A549 (cell line): Measurements from ENCODE around the gene ACYP2. TPM values are rescaled to one million over a fixed set of nuclear protein-coding genes. Genes with fewer than 3 reads are reported as not detected.

ENCODE experiments used
- ATAC-seq, 2 experiments: fragments of 200-7000 bp in 1 of 2; fragments of >200 bp in 1 of 2; cut with Nextera tagmentation in 1 of 2; cut with Tn5 transposase in 1 of 2; 3 replicates each; pipeline versions ENCODE4 v1.8.0 to v1.9.1; 2018 to 2020; ENCODE audit warnings: mild to moderate bottlenecking in 1 of 2, moderate library complexity in 1 of 2
- CTCF ChIA-PET: fragments of 300-600 bp; sonication (Branson Sonifier 250); formaldehyde crosslinking; extraction: SDS; loops from one replicate; lab custom pipeline; 2021; ENCODE audit warnings: antibody characterized with exemption, inconsistent platforms; lab: Yijun Ruan, JAX
- POLR2A ChIA-PET: fragments of 350-600 bp; formaldehyde crosslinking; extraction: SDS; loops from one replicate; lab custom pipeline; 2021; ENCODE audit warnings: antibody characterized with exemption, inconsistent platforms; lab: Yijun Ruan, JAX
- DNase-seq, 2 experiments: peaks; one replicate each; pipeline versions ENCODE4 v3.0.0 to v3.0.0-alpha.2; 2011 to 2016; ENCODE audit warnings: low read depth in 1 of 2, low spot score in 1 of 2
- FAIRE-seq: peaks from 2 replicates; lab custom pipeline; 2011; peaks lifted over from hg19 to GRCh38; lab: Jason Lieb, UNC
- H3K27ac ChIP-seq, 2 experiments: fragments of >200 bp; sonication (Bioruptor Twin); formaldehyde crosslinking; 3 replicates each; pipeline ENCODE4 v1.5.1; 2016 to 2017
- H3K4me1 ChIP-seq: fragments of >200 bp; sonication (Bioruptor Twin); formaldehyde crosslinking; 3 replicates; pipeline ENCODE4 v1.6.1; 2016
- H3K4me2 ChIP-seq: fragments of >200 bp; sonication (Bioruptor Twin); formaldehyde crosslinking; 3 replicates; pipeline ENCODE4 v1.6.1; 2016
- H3K4me3 ChIP-seq: fragments of >200 bp; sonication (Bioruptor Twin); formaldehyde crosslinking; 3 replicates; pipeline ENCODE4 v1.5.1; 2016
- H3K9me3 ChIP-seq: fragments of >200 bp; sonication (Bioruptor Twin); formaldehyde crosslinking; 3 replicates; pipeline ENCODE4 v1.6.1; 2016
- BHLHE40 ChIP-seq: IDR thresholded peaks from 2 replicates; pipeline ENCODE4 v1.6.1; 2012; ENCODE audit warnings: low read depth, low read length, inconsistent platforms
- CBX8 ChIP-seq: fragments of 200-600 bp; sonication (generic); IDR thresholded peaks from 2 replicates; pipeline ENCODE4 v1.6.1; 2016
- CHD2 ChIP-seq: fragments of 150-350 bp; IDR thresholded peaks from 2 replicates; pipeline ENCODE4 v1.6.1; 2014; ENCODE audit warnings: low read length; ENCODE audit not compliant: partially characterized antibody
- EHF ChIP-seq: fragments of 250-450 bp; sonication (Bioruptor Pico); IDR thresholded peaks from 2 replicates; pipeline ENCODE4 v1.5.0; 2020; ENCODE audit warnings: mild to moderate bottlenecking
- HDAC2 ChIP-seq: fragments of 200-600 bp; sonication (generic); IDR thresholded peaks from 2 replicates; pipeline ENCODE4 v1.6.1; 2016
- HOXA7 ChIP-seq: fragments of 250-450 bp; sonication (Bioruptor Pico); IDR thresholded peaks from 2 replicates; pipeline ENCODE4 v1.5.0; 2020; ENCODE audit warnings: mild to moderate bottlenecking, moderate library complexity
- HOXB13 ChIP-seq: fragments of 250-450 bp; sonication (Bioruptor Pico); IDR thresholded peaks from 2 replicates; pipeline ENCODE4 v1.5.0; 2020; ENCODE audit warnings: low read depth, mild to moderate bottlenecking, moderate library complexity
- MAZ ChIP-seq: fragments of 150-350 bp; IDR thresholded peaks from 2 replicates; pipeline ENCODE4 v1.6.1; 2014; ENCODE audit warnings: antibody characterized with exemption, low read depth, low read length, borderline replicate concordance
- MYC ChIP-seq: IDR thresholded peaks from 2 replicates; pipeline ENCODE4 v1.6.1; 2012; ENCODE audit warnings: mild to moderate bottlenecking, inconsistent platforms, low read length, improper control_type of control experiment, borderline replicate concordance
- RAD21 ChIP-seq, 2 experiments: fragments of >200 bp in 1 of 2; sonication (Bioruptor Twin) in 1 of 2; formaldehyde crosslinking in 1 of 2; IDR thresholded peaks in 1 of 2; conservative IDR thresholded peaks in 1 of 2; 2 replicates in 1 of 2; 3 replicates in 1 of 2; pipeline ENCODE4 v1.6.1; 2012 to 2018; ENCODE audit warnings: inconsistent platforms in 1 of 2
- RNF2 ChIP-seq: fragments of 200-600 bp; sonication (generic); IDR thresholded peaks from 2 replicates; pipeline ENCODE4 v1.6.1; 2016; ENCODE audit warnings: low read depth, mild to moderate bottlenecking, antibody characterized with exemption, moderate library complexity, borderline replicate concordance
- SMC3 ChIP-seq: fragments of >200 bp; sonication (Bioruptor Twin); formaldehyde crosslinking; IDR thresholded peaks from 3 replicates; pipeline ENCODE4 v1.6.1; 2018; ENCODE audit warnings: inconsistent platforms
- SREBF2 ChIP-seq: fragments of 450-650 bp; IDR thresholded peaks from 2 replicates; pipeline ENCODE4 v1.6.1; 2014; ENCODE audit warnings: mild to moderate bottlenecking, moderate library complexity
- TFCP2L1 ChIP-seq: fragments of 250-450 bp; sonication (Bioruptor Pico); IDR thresholded peaks from 2 replicates; pipeline ENCODE4 v1.5.0; 2021; ENCODE audit warnings: mild to moderate bottlenecking
- ZFP36 ChIP-seq: fragments of 450-650 bp; IDR thresholded peaks from 2 replicates; pipeline ENCODE4 v1.6.1; 2014; ENCODE audit warnings: borderline replicate concordance; ENCODE audit not compliant: partially characterized antibody
- ZNF302 ChIP-seq: fragments of 250-450 bp; sonication (Bioruptor Pico); IDR thresholded peaks from 2 replicates; pipeline ENCODE4 v1.9.0; 2021; ENCODE audit warnings: inconsistent platforms, mild to moderate bottlenecking, moderate library complexity
- ZSCAN20 ChIP-seq: fragments of 250-450 bp; sonication (Bioruptor Pico); IDR thresholded peaks from 2 replicates; pipeline ENCODE4 v1.8.0; 2022; ENCODE audit warnings: mild to moderate bottlenecking, moderate library complexity
- WGBS: methylation state at CpG from one replicate; pipeline ENCODE4 v1.1.6; 2017; ENCODE audit errors: missing lambda C conversion rate; 5-methylcytosine and 5-hydroxymethylcytosine counted together
- polyA plus RNA-seq, 4 experiments: library from polyadenylated mRNA; depleted of rRNA in 3 of 4; stranded (reverse); fragments of >200 nt; fragmentation: RNase III in 1 of 4; extraction: RNeasy Plus Mini Kit Qiagen cat#74134 plus additional on column Dnase treatment in 1 of 4; gene quantifications; 2 replicates in 3 of 4; 3 replicates in 1 of 4; pipeline ENCODE4 v1.2.3, GENCODE V29; 2011 to 2017
- TF ChIP-seq, protein P1 (sequence below): fragments of 250-450 bp; sonication (Bioruptor Pico); IDR thresholded peaks from 2 replicates; pipeline ENCODE4 v1.5.0; 2021; ENCODE audit warnings: mild to moderate bottlenecking, moderate library complexity, borderline replicate concordance
- TF ChIP-seq, protein P2 (sequence below): fragments of >200 bp; sonication (Bioruptor Twin); formaldehyde crosslinking; IDR thresholded peaks from 3 replicates; pipeline ENCODE4 v1.6.1; 2016
- TF ChIP-seq, protein P3 (sequence below): IDR thresholded peaks from 2 replicates; pipeline ENCODE4 v1.6.1; 2012
- TF ChIP-seq, protein P4 (sequence below): fragments of 200-600 bp; sonication (generic); IDR thresholded peaks from 2 replicates; pipeline ENCODE4 v1.6.1; 2016; ENCODE audit warnings: antibody characterized with exemption, mild to moderate bottlenecking, moderate library complexity
- TF ChIP-seq, protein P5 (sequence below): fragments of 450-650 bp; IDR thresholded peaks from 2 replicates; pipeline ENCODE4 v1.6.1; 2014; ENCODE audit warnings: antibody characterized with exemption
- TF ChIP-seq, protein P6 (sequence below): fragments of >200 bp; sonication (Bioruptor Twin); formaldehyde crosslinking; IDR thresholded peaks from 2 replicates; pipeline ENCODE4 v1.6.1; 2016
- TF ChIP-seq, protein P7 (sequence below): IDR thresholded peaks from 2 replicates; pipeline ENCODE4 v1.6.1; 2012

Gene ACYP2
- polyA plus RNA-seq, 2 of the 4 experiments (the other 2 are of a cell fraction), result 10.0 to 11.4 TPM

DNA sequence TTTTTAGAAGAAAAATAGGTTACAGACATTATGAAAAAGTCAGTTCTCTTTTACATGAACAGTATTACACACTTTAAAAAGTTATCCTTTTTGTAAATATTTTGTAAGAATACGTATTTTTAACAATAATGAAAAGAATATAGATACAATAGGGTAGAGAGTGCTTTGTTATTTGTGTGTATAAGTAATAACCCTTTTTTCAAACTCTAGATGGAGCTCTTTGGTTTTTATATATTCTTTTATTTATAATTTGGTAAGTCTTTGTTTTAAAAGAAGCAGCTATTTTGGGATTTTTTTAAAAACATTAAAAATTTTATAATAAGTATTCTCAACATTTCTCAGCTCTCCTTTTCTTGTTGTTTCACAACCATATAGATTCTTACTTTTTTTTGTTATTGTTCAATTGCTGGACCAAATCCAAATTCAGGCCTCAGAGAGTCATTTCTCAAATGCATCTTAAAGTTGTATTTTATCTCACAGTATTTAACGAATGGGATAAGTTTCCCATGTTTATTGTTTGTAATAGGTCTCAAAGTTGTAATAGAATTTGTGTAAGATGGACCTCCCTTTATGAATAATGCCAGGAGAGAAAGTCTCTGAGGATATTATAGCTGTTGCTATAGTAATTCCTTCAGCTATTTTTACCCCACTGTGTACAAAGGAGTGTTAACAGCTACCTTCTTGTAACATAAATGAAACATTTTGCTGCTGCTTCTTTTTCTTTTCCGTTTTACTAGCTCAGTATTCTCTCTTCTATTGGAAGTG, 46.4 kb downstream of the ACYP2 start:
- no peak overlapping the region for H3K4me2 ChIP-seq
- DNase-seq (no peak), ATAC-seq (no peak), FAIRE-seq (no peak)
- ChIA-PET CTCF (interaction anchor here (0.6 to 3.3 kb wide), 16 partner anchors 10 to 677 kb away, joined by 3 to 21 read pairs (median 4); no protein-coding TSS in a partner anchor), POLR2A (no interaction called here)
- H3K4me1 ChIP-seq, result no peaks in the 10 kb centered on the region
- H3K27ac ChIP-seq, result no peak overlapping the region
- H3K9me3 ChIP-seq, result no peaks in the 10 kb centered on the region
- H3K4me3 ChIP-seq, result no peak overlapping the region
- TF ChIP-seq MAZ (no peak), HOXA7 (CRISPR knock-in tag) (no peak), TFCP2L1 (CRISPR knock-in tag) (no peak), RAD21 (conservative IDR thresholded peaks at IDR 0.05 in 1 of 2, IDR thresholded peaks at IDR 0.05 in 1 of 2) (peak; percentile 4 to 50; a peak in 3 of 5 replicates), ZNF302 (CRISPR knock-in tag) (no peak), MYC (no peak), ZSCAN20 (CRISPR knock-in tag) (no peak), SMC3 (peak; percentile 44; the same call in 2 of the 3 replicates), CHD2 (no peak), HDAC2 (no peak), HOXB13 (no peak), EHF (CRISPR knock-in tag) (no peak), SREBF2 (no peak)
- TF ChIP-seq, protein P1, sequence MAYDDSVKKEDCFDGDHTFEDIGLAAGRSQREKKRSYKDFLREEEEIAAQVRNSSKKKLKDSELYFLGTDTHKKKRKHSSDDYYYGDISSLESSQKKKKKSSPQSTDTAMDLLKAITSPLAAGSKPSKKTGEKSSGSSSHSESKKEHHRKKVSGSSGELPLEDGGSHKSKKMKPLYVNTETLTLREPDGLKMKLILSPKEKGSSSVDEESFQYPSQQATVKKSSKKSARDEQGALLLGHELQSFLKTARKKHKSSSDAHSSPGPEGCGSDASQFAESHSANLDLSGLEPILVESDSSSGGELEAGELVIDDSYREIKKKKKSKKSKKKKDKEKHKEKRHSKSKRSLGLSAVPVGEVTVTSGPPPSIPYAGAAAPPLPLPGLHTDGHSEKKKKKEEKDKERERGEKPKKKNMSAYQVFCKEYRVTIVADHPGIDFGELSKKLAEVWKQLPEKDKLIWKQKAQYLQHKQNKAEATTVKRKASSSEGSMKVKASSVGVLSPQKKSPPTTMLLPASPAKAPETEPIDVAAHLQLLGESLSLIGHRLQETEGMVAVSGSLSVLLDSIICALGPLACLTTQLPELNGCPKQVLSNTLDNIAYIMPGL (CRISPR knock-in tag), result no peak
- TF ChIP-seq, protein P2, sequence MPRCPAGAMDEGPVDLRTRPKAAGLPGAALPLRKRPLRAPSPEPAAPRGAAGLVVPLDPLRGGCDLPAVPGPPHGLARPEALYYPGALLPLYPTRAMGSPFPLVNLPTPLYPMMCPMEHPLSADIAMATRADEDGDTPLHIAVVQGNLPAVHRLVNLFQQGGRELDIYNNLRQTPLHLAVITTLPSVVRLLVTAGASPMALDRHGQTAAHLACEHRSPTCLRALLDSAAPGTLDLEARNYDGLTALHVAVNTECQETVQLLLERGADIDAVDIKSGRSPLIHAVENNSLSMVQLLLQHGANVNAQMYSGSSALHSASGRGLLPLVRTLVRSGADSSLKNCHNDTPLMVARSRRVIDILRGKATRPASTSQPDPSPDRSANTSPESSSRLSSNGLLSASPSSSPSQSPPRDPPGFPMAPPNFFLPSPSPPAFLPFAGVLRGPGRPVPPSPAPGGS, result no peak
- TF ChIP-seq, protein P3, sequence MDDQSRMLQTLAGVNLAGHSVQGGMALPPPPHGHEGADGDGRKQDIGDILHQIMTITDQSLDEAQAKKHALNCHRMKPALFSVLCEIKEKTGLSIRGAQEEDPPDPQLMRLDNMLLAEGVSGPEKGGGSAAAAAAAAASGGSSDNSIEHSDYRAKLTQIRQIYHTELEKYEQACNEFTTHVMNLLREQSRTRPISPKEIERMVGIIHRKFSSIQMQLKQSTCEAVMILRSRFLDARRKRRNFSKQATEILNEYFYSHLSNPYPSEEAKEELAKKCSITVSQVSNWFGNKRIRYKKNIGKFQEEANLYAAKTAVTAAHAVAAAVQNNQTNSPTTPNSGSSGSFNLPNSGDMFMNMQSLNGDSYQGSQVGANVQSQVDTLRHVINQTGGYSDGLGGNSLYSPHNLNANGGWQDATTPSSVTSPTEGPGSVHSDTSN, result no peak
- TF ChIP-seq, all 56 proteins: peak for 2
- 16% methylated on average over 3 of the region's 3 CpGs for WGBS

DNA sequence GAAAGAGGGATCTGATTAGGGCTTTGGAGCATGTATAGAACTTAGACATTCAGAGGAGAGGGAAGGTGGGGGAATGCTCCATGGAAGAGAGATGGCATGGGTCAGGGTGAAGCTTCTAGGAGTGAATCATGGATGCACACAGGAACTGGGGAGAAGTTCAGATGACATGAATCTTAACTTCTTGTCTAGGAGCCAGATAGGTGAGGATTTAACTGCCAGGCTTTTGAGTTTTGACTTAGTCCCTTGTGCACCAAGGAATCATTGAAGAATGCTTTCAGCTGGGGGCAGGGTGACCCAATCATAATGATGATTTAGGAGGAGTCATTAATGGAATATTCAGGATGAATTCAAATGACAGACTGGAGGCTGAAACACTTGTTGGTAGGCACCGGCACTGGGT, 48.7 kb downstream of the ACYP2 start:
- Histone ChIP-seq H3K4me2 (no peak overlapping the region), H3K4me3 (no peak overlapping the region), H3K4me1 (no peaks in the 10 kb centered on the region), H3K9me3 (no peaks in the 10 kb centered on the region), H3K27ac (no peak overlapping the region)
- CTCF ChIA-PET, result interaction anchor here (0.6 to 0.7 kb wide), 3 partner anchors 34 to 439 kb away, joined by 3 read pairs; no protein-coding TSS in a partner anchor
- 90% methylated on average over 1 of the region's 1 CpG for WGBS
- 0 out of 6 replicates have a peak, but pooled peaks of 1 of the 2 experiments have one; percentile 27 for ATAC-seq
- FAIRE-seq, result no peak
- DNase-seq, result no peak
- POLR2A ChIA-PET, result no interaction called here
- TF ChIP-seq, protein P4, sequence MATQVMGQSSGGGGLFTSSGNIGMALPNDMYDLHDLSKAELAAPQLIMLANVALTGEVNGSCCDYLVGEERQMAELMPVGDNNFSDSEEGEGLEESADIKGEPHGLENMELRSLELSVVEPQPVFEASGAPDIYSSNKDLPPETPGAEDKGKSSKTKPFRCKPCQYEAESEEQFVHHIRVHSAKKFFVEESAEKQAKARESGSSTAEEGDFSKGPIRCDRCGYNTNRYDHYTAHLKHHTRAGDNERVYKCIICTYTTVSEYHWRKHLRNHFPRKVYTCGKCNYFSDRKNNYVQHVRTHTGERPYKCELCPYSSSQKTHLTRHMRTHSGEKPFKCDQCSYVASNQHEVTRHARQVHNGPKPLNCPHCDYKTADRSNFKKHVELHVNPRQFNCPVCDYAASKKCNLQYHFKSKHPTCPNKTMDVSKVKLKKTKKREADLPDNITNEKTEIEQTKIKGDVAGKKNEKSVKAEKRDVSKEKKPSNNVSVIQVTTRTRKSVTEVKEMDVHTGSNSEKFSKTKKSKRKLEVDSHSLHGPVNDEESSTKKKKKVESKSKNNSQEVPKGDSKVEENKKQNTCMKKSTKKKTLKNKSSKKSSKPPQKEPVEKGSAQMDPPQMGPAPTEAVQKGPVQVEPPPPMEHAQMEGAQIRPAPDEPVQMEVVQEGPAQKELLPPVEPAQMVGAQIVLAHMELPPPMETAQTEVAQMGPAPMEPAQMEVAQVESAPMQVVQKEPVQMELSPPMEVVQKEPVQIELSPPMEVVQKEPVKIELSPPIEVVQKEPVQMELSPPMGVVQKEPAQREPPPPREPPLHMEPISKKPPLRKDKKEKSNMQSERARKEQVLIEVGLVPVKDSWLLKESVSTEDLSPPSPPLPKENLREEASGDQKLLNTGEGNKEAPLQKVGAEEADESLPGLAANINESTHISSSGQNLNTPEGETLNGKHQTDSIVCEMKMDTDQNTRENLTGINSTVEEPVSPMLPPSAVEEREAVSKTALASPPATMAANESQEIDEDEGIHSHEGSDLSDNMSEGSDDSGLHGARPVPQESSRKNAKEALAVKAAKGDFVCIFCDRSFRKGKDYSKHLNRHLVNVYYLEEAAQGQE, result no peak
- TF ChIP-seq, protein P5, sequence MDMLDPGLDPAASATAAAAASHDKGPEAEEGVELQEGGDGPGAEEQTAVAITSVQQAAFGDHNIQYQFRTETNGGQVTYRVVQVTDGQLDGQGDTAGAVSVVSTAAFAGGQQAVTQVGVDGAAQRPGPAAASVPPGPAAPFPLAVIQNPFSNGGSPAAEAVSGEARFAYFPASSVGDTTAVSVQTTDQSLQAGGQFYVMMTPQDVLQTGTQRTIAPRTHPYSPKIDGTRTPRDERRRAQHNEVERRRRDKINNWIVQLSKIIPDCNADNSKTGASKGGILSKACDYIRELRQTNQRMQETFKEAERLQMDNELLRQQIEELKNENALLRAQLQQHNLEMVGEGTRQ, result no peak
- TF ChIP-seq RNF2 (no peak), CBX8 (no peak), ZNF302 (CRISPR knock-in tag) (no peak), SREBF2 (no peak), BHLHE40 (no peak), ZSCAN20 (CRISPR knock-in tag) (no peak), ZFP36 (no peak), TFCP2L1 (CRISPR knock-in tag) (no peak)
- TF ChIP-seq, protein P6, sequence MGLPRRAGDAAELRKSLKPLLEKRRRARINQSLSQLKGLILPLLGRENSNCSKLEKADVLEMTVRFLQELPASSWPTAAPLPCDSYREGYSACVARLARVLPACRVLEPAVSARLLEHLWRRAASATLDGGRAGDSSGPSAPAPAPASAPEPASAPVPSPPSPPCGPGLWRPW, result no peak
- TF ChIP-seq, protein P7, sequence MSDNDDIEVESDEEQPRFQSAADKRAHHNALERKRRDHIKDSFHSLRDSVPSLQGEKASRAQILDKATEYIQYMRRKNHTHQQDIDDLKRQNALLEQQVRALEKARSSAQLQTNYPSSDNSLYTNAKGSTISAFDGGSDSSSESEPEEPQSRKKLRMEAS, result no peak
